Measurements from ENCODE around the gene SNCB.

DNA sequence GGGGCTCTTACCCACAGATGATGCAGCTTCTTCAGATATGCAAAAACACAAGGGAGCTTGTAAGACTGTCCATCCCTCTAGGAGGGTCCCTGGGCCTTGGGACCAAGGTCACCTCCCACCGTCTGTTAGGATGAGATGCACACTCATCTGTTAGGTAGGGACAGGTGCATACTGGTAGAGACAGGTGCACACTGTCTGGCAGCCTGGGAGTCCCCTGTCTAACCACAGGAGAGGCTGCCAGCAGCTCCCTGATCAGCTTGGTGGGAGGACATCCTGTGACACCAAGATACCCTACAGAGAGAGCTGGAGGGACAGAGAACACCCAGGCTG lies 30.2 kb upstream of the SNCB start:
- no peak for TF ChIP-seq CTCF (IDR thresholded peaks at IDR 0.05)
- no peak for TF ChIP-seq POLR2A (IDR thresholded peaks at IDR 0.05)
